ENCODE results near the gene DAB2. TPM values are rescaled to one million over a fixed set of nuclear protein-coding genes. Genes with fewer than 3 reads are reported as not detected.
A peak's percentile ranks its signal among the peaks of the same experiment; 100 is the strongest.

DAB2 gene
- total and polyA plus RNA-seq, 12 donors, result 6.5 to 64.7 (median 22.3) TPM

GRCh38 chr5:39423331-39423751, 1.4 kb downstream of the DAB2 start:
- intact Hi-C loops (cut with DNase I), result loop anchor here in 5 of 10 donors (5.0 to 10.0 kb wide), 5 partner anchors 46 to 124 kb away; no protein-coding TSS in a partner anchor
- H3K9me3 ChIP-seq, result no peaks in the 10 kb centered on the region
- peaks cover 0 to under 1% (median 0%) of the 10 kb centered on the region in 9 donors for H3K36me3 ChIP-seq
- H3K27me3 ChIP-seq, result peaks cover 0 to 19% (median 0%) of the 10 kb centered on the region in 7 donors
- no peak for ATAC-seq
- H3K4me1 ChIP-seq, result peaks cover 0 to 78% (median 56%) of the 10 kb centered on the region in 9 donors
- peak overlapping the region in 9 of 10 donors; percentile 67 to 92 (median 85) for H3K27ac ChIP-seq
- TF ChIP-seq, protein P1, sequence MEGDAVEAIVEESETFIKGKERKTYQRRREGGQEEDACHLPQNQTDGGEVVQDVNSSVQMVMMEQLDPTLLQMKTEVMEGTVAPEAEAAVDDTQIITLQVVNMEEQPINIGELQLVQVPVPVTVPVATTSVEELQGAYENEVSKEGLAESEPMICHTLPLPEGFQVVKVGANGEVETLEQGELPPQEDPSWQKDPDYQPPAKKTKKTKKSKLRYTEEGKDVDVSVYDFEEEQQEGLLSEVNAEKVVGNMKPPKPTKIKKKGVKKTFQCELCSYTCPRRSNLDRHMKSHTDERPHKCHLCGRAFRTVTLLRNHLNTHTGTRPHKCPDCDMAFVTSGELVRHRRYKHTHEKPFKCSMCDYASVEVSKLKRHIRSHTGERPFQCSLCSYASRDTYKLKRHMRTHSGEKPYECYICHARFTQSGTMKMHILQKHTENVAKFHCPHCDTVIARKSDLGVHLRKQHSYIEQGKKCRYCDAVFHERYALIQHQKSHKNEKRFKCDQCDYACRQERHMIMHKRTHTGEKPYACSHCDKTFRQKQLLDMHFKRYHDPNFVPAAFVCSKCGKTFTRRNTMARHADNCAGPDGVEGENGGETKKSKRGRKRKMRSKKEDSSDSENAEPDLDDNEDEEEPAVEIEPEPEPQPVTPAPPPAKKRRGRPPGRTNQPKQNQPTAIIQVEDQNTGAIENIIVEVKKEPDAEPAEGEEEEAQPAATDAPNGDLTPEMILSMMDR (IDR thresholded peaks at IDR 0.05), result no peak
- peak; percentile 12 to 18 for DNase-seq
- H3K4me3 ChIP-seq, result peak overlapping the region; percentile 39 to 74 (median 64)
- WGBS, 2 donors, result 65 to 94% methylated on average over 2 of the region's 2 CpGs

DNA sequence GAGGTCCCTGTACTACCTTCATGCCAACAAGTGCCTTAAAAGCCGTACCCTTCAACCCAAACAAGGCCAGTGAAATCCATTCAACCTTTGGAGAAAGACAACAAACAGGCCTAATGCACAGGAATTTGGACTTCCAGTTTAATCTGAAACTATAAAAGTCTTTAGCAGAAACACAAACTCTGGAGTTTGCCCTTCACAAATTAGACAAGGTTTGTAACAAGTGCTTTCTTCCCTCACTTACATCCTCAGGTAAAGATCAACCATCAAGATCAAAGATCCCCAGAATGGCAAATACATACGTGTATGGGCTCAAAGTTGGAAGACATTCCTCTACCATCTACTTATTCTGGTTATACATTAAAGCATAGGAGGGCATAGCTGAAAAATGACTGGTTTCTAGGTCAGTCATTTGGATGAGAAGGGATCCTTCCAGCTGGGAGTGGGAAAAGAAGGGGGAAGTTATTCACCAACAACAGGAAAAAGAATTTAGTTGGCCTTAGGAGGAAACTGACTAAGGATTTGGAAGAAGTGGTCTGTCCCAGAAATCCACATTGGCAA, 2.0 kb downstream of the DAB2 start:
- TF ChIP-seq, protein P1 (IDR thresholded peaks at IDR 0.05), result no peak
- Histone ChIP-seq H3K36me3 (peaks cover 0 to 5% (median 0%) of the 10 kb centered on the region in 9 donors), H3K4me1 (peaks cover 0 to 81% (median 56%) of the 10 kb centered on the region in 9 donors), H3K27me3 (peaks cover 0 to 18% (median 0%) of the 10 kb centered on the region in 7 donors), H3K9me3 (no peaks in the 10 kb centered on the region), H3K27ac (peak overlapping the region; percentile 44 to 92 (median 84)), H3K4me3 (peak overlapping the region in 9 of 10 donors; percentile 45 to 74 (median 64))
- WGBS, 2 donors, result 56 to 64% methylated on average over 2 of the region's 2 CpGs
- DNase-seq (no peak), ATAC-seq (no peak)
- intact Hi-C loops (cut with DNase I), result loop anchor here in 5 of 10 donors (5.0 to 10.0 kb wide), 5 partner anchors 46 to 124 kb away; no protein-coding TSS in a partner anchor

GRCh38 chr5:39422036-39422606, 2.7 kb downstream of the DAB2 start:
- no peak for DNase-seq
- no peak for ATAC-seq
- H3K9me3 ChIP-seq, result no peaks in the 10 kb centered on the region
- peaks cover 0 to 80% (median 52%) of the 10 kb centered on the region in 9 donors for H3K4me1 ChIP-seq
- H3K36me3 ChIP-seq, result peaks cover 0 to 12% (median 0%) of the 10 kb centered on the region in 9 donors
- TF ChIP-seq, protein P1 (IDR thresholded peaks at IDR 0.05), result no peak
- H3K27ac ChIP-seq, result peak overlapping the region in 9 of 10 donors; percentile 44 to 92 (median 85)
- H3K27me3 ChIP-seq, result peaks cover 0 to 14% (median 0%) of the 10 kb centered on the region in 7 donors
- H3K4me3 ChIP-seq, result peak overlapping the region in 9 of 10 donors; percentile 45 to 74 (median 64)
- intact Hi-C loops (cut with DNase I), result loop anchor here in 5 of 10 donors (5.0 to 10.0 kb wide), 5 partner anchors 45 to 125 kb away; no protein-coding TSS in a partner anchor
- whole genome bisulfite sequencing, 2 donors, result 65 to 67% methylated on average over 3 of the region's 3 CpGs

GRCh38 chr5:39420482-39421145, 4.2 kb downstream of the DAB2 start:
- TF ChIP-seq, protein P1 (IDR thresholded peaks at IDR 0.05), result no peak
- WGBS, 2 donors, result 41 to 56% methylated on average over 6 of the region's 6 CpGs
- H3K9me3 ChIP-seq, result no peaks in the 10 kb centered on the region
- intact Hi-C loops (cut with DNase I), result loop anchor here in 6 of 10 donors (1.0 to 10.0 kb wide), 7 partner anchors 42 to 127 kb away; no protein-coding TSS in a partner anchor
- peaks cover 0 to 10% (median 0%) of the 10 kb centered on the region in 7 donors for H3K27me3 ChIP-seq
- peaks cover 0 to 26% (median 0%) of the 10 kb centered on the region in 9 donors for H3K36me3 ChIP-seq
- H3K4me1 ChIP-seq, result peaks cover 0 to 77% (median 39%) of the 10 kb centered on the region in 9 donors
- ATAC-seq (peak; percentile 32 to 80 (median 66)), DNase-seq (peak; percentile 40 to 84)
- peak overlapping the region in 8 of 10 donors; percentile 81 to 92 (median 86) for H3K27ac ChIP-seq
- H3K4me3 ChIP-seq, result peak overlapping the region in 7 of 10 donors; percentile 8 to 72 (median 64)
